Measurements from ENCODE around the gene RGS5. TPM values are rescaled to one million over a fixed set of nuclear protein-coding genes. Genes with fewer than 3 reads are reported as not detected.

The RGS5 gene
- total and polyA plus RNA-seq, 2 donors (not counting 3 experiments of a cell fraction or from before 2014, with no cell fraction given): 287 to 770 TPM

DNA sequence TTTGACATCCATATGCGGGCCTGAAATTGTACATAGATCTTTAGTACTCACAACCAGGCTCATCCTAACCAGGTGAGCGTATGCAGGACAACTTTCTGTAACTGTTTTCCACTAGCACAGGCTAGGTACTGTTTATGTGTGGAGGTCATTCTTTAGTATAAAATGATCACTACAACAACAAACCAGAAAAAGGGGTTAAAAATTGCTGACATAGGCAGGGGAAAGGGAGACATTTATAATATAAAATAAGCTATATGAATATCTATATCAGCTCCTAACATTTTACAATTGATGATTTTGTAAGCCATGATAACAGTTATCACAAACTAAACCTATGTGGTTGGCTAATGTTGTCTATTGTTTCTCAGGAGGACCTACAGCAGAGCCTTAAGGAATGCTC lies 37.6 kb downstream of the RGS5 start:
- H3K4me2 ChIP-seq (ENCODE audit: insufficient read depth, low read length): no peak overlapping the region
- intact Hi-C loops (cut with micrococcal nuclease) (no loop called here), dilution Hi-C loops (cut with MboI; ENCODE audit: extremely low pct_ligation_motif_present, low sequenced_read_pairs) (no loop called here)
- TF ChIP-seq POLR2AphosphoS5 (IDR thresholded peaks at IDR 0.05; ENCODE audit: insufficient read depth, low read depth, low read length) (no peak), FOS (IDR thresholded peaks at IDR 0.05; ENCODE audit: borderline replicate concordance, insufficient read depth, low read length) (no peak), EZH2 (IDR thresholded peaks at IDR 0.05; ENCODE audit: borderline replicate concordance, low read depth, low read length, severe bottlenecking) (no peak), JUN (IDR thresholded peaks at IDR 0.05; ENCODE audit: borderline replicate concordance, insufficient read depth, insufficient read length, low read depth) (no peak), GATA2 (IDR thresholded peaks at IDR 0.05; ENCODE audit: insufficient read depth, insufficient read length, low read depth, low read length) (no peak), MYC (IDR thresholded peaks at IDR 0.05; ENCODE audit: low read depth, low read length) (no peak), POLR2A (IDR thresholded peaks at IDR 0.05; ENCODE audit: low read depth, low read length) (no peak)
- TF ChIP-seq, protein P1, sequence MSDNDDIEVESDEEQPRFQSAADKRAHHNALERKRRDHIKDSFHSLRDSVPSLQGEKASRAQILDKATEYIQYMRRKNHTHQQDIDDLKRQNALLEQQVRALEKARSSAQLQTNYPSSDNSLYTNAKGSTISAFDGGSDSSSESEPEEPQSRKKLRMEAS (IDR thresholded peaks at IDR 0.05; ENCODE audit: insufficient read depth, insufficient read length): no peak
- TF ChIP-seq, protein P2, sequence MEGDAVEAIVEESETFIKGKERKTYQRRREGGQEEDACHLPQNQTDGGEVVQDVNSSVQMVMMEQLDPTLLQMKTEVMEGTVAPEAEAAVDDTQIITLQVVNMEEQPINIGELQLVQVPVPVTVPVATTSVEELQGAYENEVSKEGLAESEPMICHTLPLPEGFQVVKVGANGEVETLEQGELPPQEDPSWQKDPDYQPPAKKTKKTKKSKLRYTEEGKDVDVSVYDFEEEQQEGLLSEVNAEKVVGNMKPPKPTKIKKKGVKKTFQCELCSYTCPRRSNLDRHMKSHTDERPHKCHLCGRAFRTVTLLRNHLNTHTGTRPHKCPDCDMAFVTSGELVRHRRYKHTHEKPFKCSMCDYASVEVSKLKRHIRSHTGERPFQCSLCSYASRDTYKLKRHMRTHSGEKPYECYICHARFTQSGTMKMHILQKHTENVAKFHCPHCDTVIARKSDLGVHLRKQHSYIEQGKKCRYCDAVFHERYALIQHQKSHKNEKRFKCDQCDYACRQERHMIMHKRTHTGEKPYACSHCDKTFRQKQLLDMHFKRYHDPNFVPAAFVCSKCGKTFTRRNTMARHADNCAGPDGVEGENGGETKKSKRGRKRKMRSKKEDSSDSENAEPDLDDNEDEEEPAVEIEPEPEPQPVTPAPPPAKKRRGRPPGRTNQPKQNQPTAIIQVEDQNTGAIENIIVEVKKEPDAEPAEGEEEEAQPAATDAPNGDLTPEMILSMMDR (IDR thresholded peaks at IDR 0.05; ENCODE audit: extremely low read depth in 1 of 2, insufficient read depth in 1 of 2, low read depth in 1 of 2, low read length in 2 of 2): no peak
- no peak overlapping the region for H3K4me3 ChIP-seq (replicated peaks in 1 of 3; ENCODE audit: insufficient read depth in 1 of 3, low read depth in 1 of 3, low read length in 3 of 3)
- peaks cover 0 to 13% of the 10 kb centered on the region in 2 experiments for H3K36me3 ChIP-seq (ENCODE audit: control insufficient read depth in 2 of 2, extremely low read depth in 1 of 2, insufficient read depth in 2 of 2, low read length in 2 of 2)
- H3K79me2 ChIP-seq (ENCODE audit: control insufficient read depth, insufficient read depth, low read length): peaks cover 22% of the 10 kb centered on the region
- FAIRE-seq (no peak), DNase-seq (ENCODE audit: low read depth, low spot score) (no peak)
- no peak overlapping the region for H3K27ac ChIP-seq (ENCODE audit: insufficient read depth, low read depth, low read length)
- peaks cover 79% of the 10 kb centered on the region for H3K4me1 ChIP-seq (ENCODE audit: control insufficient read depth, extremely low read depth, insufficient read depth, low read length)
- no peak overlapping the region for H2AFZ ChIP-seq (ENCODE audit: low read depth, low read length)
- ChIA-PET POLR2A (no interaction called here), CTCF (interaction anchor here (3.8 kb wide), 1 partner anchor 11 kb away, joined by 16 read pairs; no protein-coding TSS in a partner anchor)
- H3K9me3 ChIP-seq (replicated peaks; ENCODE audit: control insufficient read depth, insufficient read depth, low read length): no peaks in the 10 kb centered on the region
- no peaks in the 10 kb centered on the region for H3K27me3 ChIP-seq (ENCODE audit: control insufficient read depth in 2 of 2, insufficient read depth in 2 of 2, low read length in 2 of 2)
- no TSS peak for BruUV-seq (replicated peaks)
- H3K9me1 ChIP-seq (replicated peaks; ENCODE audit: control insufficient read depth, extremely low read depth, insufficient read depth, low read length): no peaks in the 10 kb centered on the region
- H4K20me1 ChIP-seq (replicated peaks; ENCODE audit: control insufficient read depth, extremely low read depth, insufficient read depth, low read length): no peaks in the 10 kb centered on the region
- no peak overlapping the region for H3K9ac ChIP-seq (replicated peaks; ENCODE audit: extremely low read depth, insufficient read depth, low read length)
